Fibroblast of skin of right quadriceps (primary cell): ENCODE measurements around the gene TMEM87A.
"Not testable (repeated sequence)": the region's sequence is repeated elsewhere in the genome, so short reads cannot be mapped to it uniquely, and the experiment has no call there.

Source experiments
- DNase-seq: peaks from one replicate; pipeline ENCODE4 v3.0.0-alpha.2; 2013

The TMEM87A gene

GRCh38 chr15:42267286-42267685 lies 5.9 kb downstream of the TMEM87A start:
- DNase-seq: no peak

DNA sequence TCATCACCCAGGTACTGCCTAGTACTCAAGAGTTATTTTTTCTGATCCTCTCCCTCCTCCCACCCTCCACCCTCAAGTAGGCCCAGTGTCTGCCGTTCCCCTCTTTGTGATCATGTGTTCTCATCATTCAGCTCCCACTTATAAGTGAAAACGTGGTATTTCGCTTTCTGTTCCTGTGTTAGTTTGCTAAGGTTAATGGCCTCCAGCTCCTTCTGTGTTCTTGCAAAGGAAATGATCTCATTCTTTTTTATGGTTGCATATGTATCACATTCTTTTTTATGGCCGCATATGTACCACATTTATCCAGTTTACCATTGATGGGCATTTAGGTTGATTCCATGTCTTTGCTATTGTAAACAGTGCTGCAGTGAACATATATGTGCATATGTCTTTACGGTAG lies 8.4 kb downstream of the TMEM87A start:
- DNase-seq: peak; percentile 58

DNA sequence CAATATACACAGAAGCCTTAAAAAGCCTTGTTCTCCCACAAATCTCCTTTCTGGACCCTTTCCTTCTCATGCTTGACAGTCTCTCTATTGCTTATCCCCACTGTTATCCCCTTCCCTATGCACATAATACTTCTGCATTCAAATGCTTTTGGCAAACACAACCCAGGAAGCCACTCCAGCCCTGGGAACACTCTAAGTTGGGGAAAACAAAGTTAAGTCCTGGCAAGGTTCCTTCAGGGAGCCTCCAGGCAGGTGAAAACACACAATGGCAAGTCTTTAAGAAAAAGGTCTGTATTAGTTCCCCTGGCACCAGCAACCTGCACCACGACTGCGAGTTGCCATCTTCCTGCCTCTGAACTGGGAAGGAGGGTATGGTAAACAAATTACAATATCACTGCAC lies 19.9 kb downstream of the TMEM87A start:
- no peak for DNase-seq

- DNase-seq: no peak
Measured at GRCh38 chr15:42240823-42241222, 32.4 kb downstream of the TMEM87A start.

DNA sequence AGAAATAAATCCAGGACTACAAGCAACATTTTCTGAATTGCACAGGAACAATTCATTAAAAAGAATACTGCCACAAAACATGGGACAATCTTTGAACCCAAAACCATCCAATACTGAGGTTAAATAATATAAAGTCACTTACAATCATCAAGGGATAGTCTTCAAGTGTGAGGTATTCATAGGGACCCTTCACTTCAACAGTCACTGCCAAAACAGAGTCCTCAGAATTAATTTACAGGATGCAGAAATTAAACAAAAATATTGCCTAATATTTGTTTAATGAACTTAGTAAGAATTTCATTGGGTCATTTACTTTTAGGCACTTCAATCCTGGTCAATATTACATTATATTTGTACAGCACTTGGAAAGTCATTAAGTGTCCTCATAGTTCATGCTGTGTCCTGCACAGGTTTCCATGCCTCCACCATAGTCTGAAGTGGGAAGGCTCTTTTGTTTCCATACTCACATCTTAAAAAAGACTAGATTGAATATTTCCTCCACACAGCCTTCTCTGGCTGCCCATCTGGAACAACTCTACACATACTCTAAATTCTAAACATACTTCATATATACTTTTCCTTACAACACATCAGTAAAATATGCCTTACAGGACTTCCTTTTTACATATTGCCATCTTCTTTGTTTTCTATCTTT lies 33.6 kb downstream of the TMEM87A start:
- peak; percentile 22 for DNase-seq

- DNase-seq: no peak
Measured at GRCh38 chr15:42233107-42233506, 40.1 kb downstream of the TMEM87A start.

GRCh38 chr15:42232606-42233005 lies 40.6 kb downstream of the TMEM87A start:
- no peak for DNase-seq

DNA sequence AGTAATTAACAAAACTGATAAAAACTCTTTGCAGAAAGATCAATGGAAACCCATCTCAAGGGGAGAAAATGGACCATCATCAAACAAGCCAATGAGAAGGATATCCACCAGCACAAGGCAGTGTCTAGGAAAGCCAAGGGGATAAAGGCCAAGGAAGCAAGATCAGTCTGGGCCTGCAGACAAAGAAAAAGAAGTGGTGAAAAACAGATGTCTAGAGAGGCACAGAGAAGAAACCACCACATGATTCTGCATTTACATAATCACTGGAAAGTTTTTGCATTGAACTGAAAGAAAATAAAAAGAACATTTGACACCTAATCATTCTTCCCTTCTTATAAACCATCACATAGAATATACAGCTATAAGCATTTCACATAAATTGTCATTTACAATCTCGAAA lies 42.1 kb downstream of the TMEM87A start:
- DNase-seq: no peak

GRCh38 chr15:42228981-42229380 lies 44.3 kb downstream of the TMEM87A start:
- DNase-seq: not testable (repeated sequence)

DNA sequence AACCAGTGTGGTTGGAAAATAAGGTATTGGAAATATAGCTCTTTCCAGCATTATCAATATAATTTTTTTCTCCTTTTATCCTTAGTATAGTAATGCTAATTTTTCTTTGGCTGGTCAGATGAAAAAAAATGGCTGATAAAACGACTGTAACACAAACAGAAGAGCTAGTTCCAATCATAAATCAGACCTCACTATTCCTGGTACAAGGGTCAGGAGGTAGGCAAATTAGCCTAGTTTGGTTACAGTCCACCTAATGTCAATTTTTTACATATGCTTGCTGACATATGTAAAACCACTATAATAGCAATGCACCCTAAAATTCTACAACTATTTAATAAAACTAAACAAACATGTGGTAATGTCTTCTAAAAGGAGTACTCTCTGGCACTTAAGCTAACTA lies 45.2 kb downstream of the TMEM87A start:
- no peak for DNase-seq

DNA sequence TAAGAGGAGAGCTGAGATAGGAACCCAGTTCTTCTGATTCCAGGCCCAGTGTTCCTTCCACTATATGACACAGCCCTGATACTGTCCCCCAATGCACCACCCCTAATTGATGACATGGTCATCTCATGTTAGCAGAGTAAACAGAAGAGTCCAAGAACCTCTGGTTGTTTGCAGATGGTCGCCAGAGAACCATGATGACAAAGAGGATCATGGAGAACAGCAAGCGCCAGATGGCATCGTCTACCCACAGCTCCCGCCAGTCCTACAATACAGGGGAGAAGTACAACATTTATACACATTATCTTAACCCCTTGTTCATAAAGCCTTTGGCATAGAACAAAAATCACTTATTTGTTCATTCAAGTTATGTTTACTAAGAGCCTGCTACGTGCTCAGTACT lies 46.6 kb downstream of the TMEM87A start:
- DNase-seq: no peak

DNA sequence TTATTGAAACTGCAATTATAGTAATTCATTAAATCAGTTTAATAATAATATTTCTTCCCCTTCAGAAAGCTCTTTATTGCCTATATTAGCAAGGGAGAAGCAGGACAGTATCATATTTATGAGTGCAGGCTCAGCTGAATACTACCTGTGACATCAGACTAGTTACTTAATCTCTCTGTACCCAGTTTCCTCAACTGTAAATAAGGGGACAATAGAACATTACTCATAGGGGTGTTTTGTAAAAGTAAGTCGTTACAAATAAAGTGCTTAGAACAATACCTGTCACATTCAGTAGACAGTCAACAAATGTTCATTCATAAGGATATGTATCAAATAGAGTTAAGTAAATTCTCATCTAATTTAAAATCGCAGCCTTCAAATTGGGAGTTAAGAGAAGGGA lies 53.0 kb downstream of the TMEM87A start:
- DNase-seq: no peak

DNA sequence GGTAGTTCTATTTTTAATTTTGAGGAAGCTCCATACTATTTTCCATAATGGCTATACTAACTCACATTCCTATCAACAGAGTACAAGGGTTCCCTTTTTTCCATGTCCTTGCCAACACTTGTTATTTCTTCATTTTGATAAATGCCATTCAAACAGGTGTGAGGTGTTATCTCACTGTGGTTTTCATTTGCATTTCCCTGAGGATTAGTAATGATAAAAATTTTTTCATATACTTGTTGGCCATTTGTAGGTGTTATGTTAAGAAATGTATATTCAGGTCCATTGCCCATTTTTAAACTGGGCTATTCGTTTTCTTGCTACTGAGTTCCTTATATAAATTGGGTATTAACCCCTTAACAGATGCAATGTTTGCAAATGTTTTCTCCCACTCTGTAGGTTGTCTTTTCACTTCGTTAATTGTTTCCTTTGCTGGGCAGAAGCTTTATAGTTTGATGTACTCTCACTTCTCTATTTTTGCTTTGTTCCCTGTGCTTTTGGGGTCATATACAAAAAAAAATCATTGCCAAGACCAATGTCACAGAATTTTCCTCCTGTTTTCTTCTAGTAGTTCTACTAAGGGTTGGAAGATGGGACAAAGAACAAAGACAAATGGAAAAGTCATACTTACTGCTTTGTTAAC lies 54.2 kb downstream of the TMEM87A start:
- DNase-seq: no peak

GRCh38 chr15:42217568-42217967 lies 55.7 kb downstream of the TMEM87A start:
- DNase-seq: no peak

DNA sequence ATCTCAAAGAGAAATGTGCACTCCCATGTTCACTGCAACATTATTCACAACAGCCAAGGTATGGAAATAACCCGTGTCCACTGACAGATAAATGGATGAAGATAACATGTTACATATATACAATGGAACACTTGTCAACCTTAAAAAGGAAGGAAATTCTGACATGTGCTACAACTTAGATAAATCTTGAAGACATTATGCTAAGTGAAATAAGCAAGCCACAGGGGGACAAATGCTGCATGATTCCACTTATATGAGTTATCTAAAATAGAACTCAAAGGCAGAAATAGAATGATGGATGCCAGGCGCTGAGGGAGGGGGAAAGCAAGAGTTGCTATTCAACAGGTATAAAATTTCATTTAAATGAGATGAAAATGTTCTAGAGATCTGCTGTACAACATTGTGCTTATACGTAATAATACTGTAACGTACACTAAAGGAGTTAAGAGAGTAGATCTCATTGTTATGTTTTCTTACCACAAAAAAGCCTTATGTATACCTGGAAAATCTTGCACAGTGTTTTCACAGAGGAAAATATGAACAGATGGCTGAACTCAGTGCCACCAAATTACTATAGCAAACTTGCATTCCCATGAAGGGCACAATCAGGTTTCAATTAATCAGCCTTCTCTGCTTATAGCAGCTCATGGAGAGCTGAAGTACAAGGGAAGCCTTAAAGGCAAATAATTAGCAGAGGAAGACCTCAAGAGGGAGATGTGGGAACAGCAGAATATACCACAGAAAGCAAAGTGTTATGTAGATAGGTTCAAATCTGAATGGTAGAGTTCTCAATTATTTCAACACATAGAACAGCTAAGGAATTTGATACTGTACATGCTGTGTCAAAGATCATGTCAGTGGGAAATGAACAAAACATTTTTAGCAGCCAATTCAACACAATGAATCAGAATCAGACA lies 57.1 kb downstream of the TMEM87A start:
- DNase-seq: peak; percentile 1

GRCh38 chr15:42214600-42214999 lies 58.6 kb downstream of the TMEM87A start:
- no peak for DNase-seq

DNA sequence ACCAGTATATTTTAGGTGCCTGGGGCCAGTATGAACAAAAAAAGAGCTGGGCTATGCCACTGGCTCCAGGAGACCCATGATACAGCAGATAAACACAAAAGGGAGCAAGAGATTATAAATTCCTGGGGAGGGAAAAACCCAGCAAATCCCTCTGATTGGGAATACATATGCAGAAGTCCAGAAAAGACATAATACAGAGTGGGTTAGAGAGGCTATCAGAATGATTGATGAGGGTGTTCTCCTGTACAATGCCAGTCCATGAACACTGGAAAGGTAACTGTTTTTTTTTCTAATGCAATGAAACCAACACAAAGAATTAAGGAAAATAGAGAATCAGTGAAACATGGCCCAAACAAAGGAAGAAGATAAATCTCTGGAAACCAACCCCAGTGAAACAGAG lies 59.7 kb downstream of the TMEM87A start:
- DNase-seq: no peak

DNA sequence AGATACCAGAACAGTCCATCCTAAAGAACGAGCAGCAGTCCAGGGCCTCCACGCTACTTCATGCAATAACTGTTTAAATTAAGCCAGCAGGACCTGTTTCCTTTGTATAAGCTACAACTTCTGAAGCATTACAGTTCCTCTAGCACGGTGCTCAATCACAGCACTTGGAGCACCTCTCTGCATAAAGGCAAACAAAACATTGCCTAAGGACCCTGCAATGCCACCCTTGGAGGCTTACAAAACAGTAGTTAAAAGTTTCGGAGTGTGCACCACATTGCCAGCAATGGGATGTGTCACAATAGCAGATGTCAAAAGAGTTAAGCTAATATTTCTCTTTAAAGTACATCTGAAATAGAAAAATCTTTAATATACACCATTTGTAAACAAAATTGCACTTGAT lies 62.5 kb downstream of the TMEM87A start:
- no peak for DNase-seq

- DNase-seq: peak; percentile 79
Measured at GRCh38 chr15:42207674-42208579, 65.3 kb downstream of the TMEM87A start, which contains the start of gene VPS39. Gene VPS39 (minus strand): TSS chr15:42208304. CDS start chr15:42208153, 151 bp downstream.

GRCh38 chr15:42206406-42206805 lies 66.8 kb downstream of the TMEM87A start:
- DNase-seq: no peak

GRCh38 chr15:42203891-42204290 lies 69.3 kb downstream of the TMEM87A start:
- DNase-seq: peak; percentile 2

GRCh38 chr15:42202653-42203052 lies 70.6 kb downstream of the TMEM87A start:
- DNase-seq: no peak

GRCh38 chr15:42201801-42202200 lies 71.4 kb downstream of the TMEM87A start:
- DNase-seq: no peak
